Measurements from ENCODE around the gene B3GAT3. TPM values are rescaled to one million over a fixed set of nuclear protein-coding genes. Genes with fewer than 3 reads are reported as not detected.

B3GAT3 gene
- total RNA-seq, 1 experiment from 2014 or later: 52.3 TPM

- in situ Hi-C loops (cut with HindIII; ENCODE audit: low pct_unique_long_range_greater_than_20kb, low sequenced_read_pairs): no loop called here
- DNase-seq (ENCODE audit: low read depth): no peak
These were observed 11.4 kb downstream of the B3GAT3 start for GRCh38 chr11:62610403-62610802.

GRCh38 chr11:62608776-62609175 is 13.0 kb downstream of the B3GAT3 start:
- in situ Hi-C loops (cut with HindIII; ENCODE audit: low pct_unique_long_range_greater_than_20kb, low sequenced_read_pairs): no loop called here
- DNase-seq (ENCODE audit: low read depth): no peak

GRCh38 chr11:62607714-62608113 is 14.1 kb downstream of the B3GAT3 start:
- in situ Hi-C loops (cut with HindIII; ENCODE audit: low pct_unique_long_range_greater_than_20kb, low sequenced_read_pairs): no loop called here
- DNase-seq (ENCODE audit: low read depth): no peak

- no peak for DNase-seq (ENCODE audit: low read depth)
- in situ Hi-C loops (cut with HindIII; ENCODE audit: low pct_unique_long_range_greater_than_20kb, low sequenced_read_pairs): no loop called here
These were observed 15.9 kb downstream of the B3GAT3 start for GRCh38 chr11:62605902-62606301.

- no peak for DNase-seq (ENCODE audit: low read depth)
- in situ Hi-C loops (cut with HindIII; ENCODE audit: low pct_unique_long_range_greater_than_20kb, low sequenced_read_pairs): no loop called here
These were observed 16.3 kb downstream of the B3GAT3 start for GRCh38 chr11:62605467-62605866.

GRCh38 chr11:62604460-62605120 is 17.2 kb downstream of the B3GAT3 start:
- no peak for DNase-seq (ENCODE audit: low read depth)
- in situ Hi-C loops (cut with HindIII; ENCODE audit: low pct_unique_long_range_greater_than_20kb, low sequenced_read_pairs): no loop called here

- in situ Hi-C loops (cut with HindIII; ENCODE audit: low pct_unique_long_range_greater_than_20kb, low sequenced_read_pairs): no loop called here
- no peak for DNase-seq (ENCODE audit: low read depth)
These were observed 17.9 kb downstream of the B3GAT3 start for GRCh38 chr11:62603776-62604299.

- in situ Hi-C loops (cut with HindIII; ENCODE audit: low pct_unique_long_range_greater_than_20kb, low sequenced_read_pairs): no loop called here
- no peak for DNase-seq (ENCODE audit: low read depth)
These were observed 18.7 kb downstream of the B3GAT3 start for GRCh38 chr11:62603072-62603408.

GRCh38 chr11:62602141-62603071 is 19.4 kb downstream of the B3GAT3 start:
- no peak for DNase-seq (ENCODE audit: low read depth)
- in situ Hi-C loops (cut with HindIII; ENCODE audit: low pct_unique_long_range_greater_than_20kb, low sequenced_read_pairs): no loop called here

GRCh38 chr11:62601372-62602140 is 20.2 kb downstream of the B3GAT3 start, which contains the start of gene MTA2:
Gene MTA2 (minus strand): TSS chr11:62601865. CDS start chr11:62601450, 415 bp downstream.
- in situ Hi-C loops (cut with HindIII; ENCODE audit: low pct_unique_long_range_greater_than_20kb, low sequenced_read_pairs): no loop called here
- peak; percentile 97 for DNase-seq (ENCODE audit: low read depth)

- in situ Hi-C loops (cut with HindIII; ENCODE audit: low pct_unique_long_range_greater_than_20kb, low sequenced_read_pairs): no loop called here
- no peak for DNase-seq (ENCODE audit: low read depth)
These were observed 20.7 kb downstream of the B3GAT3 start for GRCh38 chr11:62601122-62601371.

GRCh38 chr11:62600367-62601121 is 21.2 kb downstream of the B3GAT3 start:
- in situ Hi-C loops (cut with HindIII; ENCODE audit: low pct_unique_long_range_greater_than_20kb, low sequenced_read_pairs): no loop called here
- DNase-seq (ENCODE audit: low read depth): no peak

- in situ Hi-C loops (cut with HindIII; ENCODE audit: low pct_unique_long_range_greater_than_20kb, low sequenced_read_pairs): no loop called here
- no peak for DNase-seq (ENCODE audit: low read depth)
These were observed 21.9 kb downstream of the B3GAT3 start for GRCh38 chr11:62599901-62600300.

GRCh38 chr11:62599069-62599696 is 22.6 kb downstream of the B3GAT3 start:
- peak; percentile 97 for DNase-seq (ENCODE audit: low read depth)
- in situ Hi-C loops (cut with HindIII; ENCODE audit: low pct_unique_long_range_greater_than_20kb, low sequenced_read_pairs): no loop called here

- in situ Hi-C loops (cut with HindIII; ENCODE audit: low pct_unique_long_range_greater_than_20kb, low sequenced_read_pairs): no loop called here
- DNase-seq (ENCODE audit: low read depth): no peak
These were observed 26.7 kb downstream of the B3GAT3 start for GRCh38 chr11:62595124-62595523.

- no peak for DNase-seq (ENCODE audit: low read depth)
- in situ Hi-C loops (cut with HindIII; ENCODE audit: low pct_unique_long_range_greater_than_20kb, low sequenced_read_pairs): no loop called here
These were observed 28.2 kb downstream of the B3GAT3 start for GRCh38 chr11:62593434-62594044.

- in situ Hi-C loops (cut with HindIII; ENCODE audit: low pct_unique_long_range_greater_than_20kb, low sequenced_read_pairs): no loop called here
- DNase-seq (ENCODE audit: low read depth): no peak
These were observed 28.8 kb downstream of the B3GAT3 start for GRCh38 chr11:62592989-62593421.

Measured in Caki2 (cell line).